Gastroesophageal sphincter (tissue), 4 donors: Measurements from ENCODE around the gene UBR3. TPM values are rescaled to one million over a fixed set of nuclear protein-coding genes. Genes with fewer than 3 reads are reported as not detected.

Source experiments
- ATAC-seq: fragments of 150-250 bp; one replicate; pipeline ENCODE4 v1.9.1; 2016; ENCODE audit warnings: mild to moderate bottlenecking, moderate library complexity
- H3K27ac ChIP-seq, 4 donors: fragments of 200-600 bp; sonication (generic) in 3 of 4; 1 replicate in 3 of 4; 2 replicates in 1 of 4; pipeline ENCODE4 v1.5.1; 2016 to 2019
- H3K27me3 ChIP-seq: fragments of 200-600 bp; sonication (generic); one replicate; pipeline ENCODE4 v1.5.1; 2019
- H3K36me3 ChIP-seq, 2 donors: fragments of 200-600 bp; sonication (generic); one replicate each; pipeline ENCODE4 v1.5.1; 2019; ENCODE audit warnings: control low read depth in 1 of 2
- H3K4me1 ChIP-seq, 3 donors: fragments of 200-600 bp; sonication (generic); 1 replicate in 2 of 3; 2 replicates in 1 of 3; pipeline ENCODE4 v1.5.1; 2016 to 2019; ENCODE audit warnings: control low read depth in 2 of 3
- H3K4me3 ChIP-seq, 2 donors: fragments of 200-600 bp; sonication (generic); one replicate each; pipeline ENCODE4 v1.5.1; 2019; ENCODE audit warnings: mild to moderate bottlenecking in 1 of 2, moderate library complexity in 1 of 2
- H3K9me3 ChIP-seq, 3 donors: fragments of 200-600 bp; sonication (generic); one replicate each; pipeline ENCODE4 v1.5.1; 2017 to 2019; ENCODE audit warnings: control low read depth in 2 of 3
- EP300 ChIP-seq: sonication (generic); formaldehyde crosslinking; IDR thresholded peaks from one replicate; pipeline ENCODE4 v1.6.1; 2017; ENCODE audit warnings: antibody characterized with exemption, mild to moderate bottlenecking
- POLR2A ChIP-seq, 2 donors: fragments of 450-650 bp; IDR thresholded peaks; one replicate each; pipeline ENCODE4 v1.6.1; 2017; ENCODE audit warnings: antibody characterized with exemption in 2 of 2, mild to moderate bottlenecking in 2 of 2, moderate library complexity in 1 of 2
- POLR2AphosphoS5 ChIP-seq: sonication (generic); formaldehyde crosslinking; IDR thresholded peaks from one replicate; pipeline ENCODE4 v1.6.1; 2017; ENCODE audit warnings: antibody characterized with exemption
- WGBS, 2 donors: methylation state at CpG; one replicate each; pipeline ENCODE4 v1.1.5; 2018; ENCODE audit warnings: low coverage in 1 of 2; 5-methylcytosine and 5-hydroxymethylcytosine counted together
- total RNA-seq, 4 donors: library from RNA; depleted of rRNA; stranded (reverse); fragments of >200 nt; gene quantifications; one replicate each; pipeline ENCODE4 v1.1.0, GENCODE V29; 2016
- TF ChIP-seq, protein P1 (sequence below), 4 experiments: fragments of 200-600 bp in 2 of 4; fragments of 450-650 bp in 2 of 4; sonication (generic) in 1 of 4; IDR thresholded peaks; one replicate each; pipeline ENCODE4 v1.5.1; 2017 to 2019; ENCODE audit warnings: antibody characterized with exemption in 4 of 4, mild to moderate bottlenecking in 2 of 4, moderate library complexity in 2 of 4

The UBR3 gene
- total RNA-seq, 4 donors from 2014 or later = 52.9 to 122 (median 66.9) TPM

DNA sequence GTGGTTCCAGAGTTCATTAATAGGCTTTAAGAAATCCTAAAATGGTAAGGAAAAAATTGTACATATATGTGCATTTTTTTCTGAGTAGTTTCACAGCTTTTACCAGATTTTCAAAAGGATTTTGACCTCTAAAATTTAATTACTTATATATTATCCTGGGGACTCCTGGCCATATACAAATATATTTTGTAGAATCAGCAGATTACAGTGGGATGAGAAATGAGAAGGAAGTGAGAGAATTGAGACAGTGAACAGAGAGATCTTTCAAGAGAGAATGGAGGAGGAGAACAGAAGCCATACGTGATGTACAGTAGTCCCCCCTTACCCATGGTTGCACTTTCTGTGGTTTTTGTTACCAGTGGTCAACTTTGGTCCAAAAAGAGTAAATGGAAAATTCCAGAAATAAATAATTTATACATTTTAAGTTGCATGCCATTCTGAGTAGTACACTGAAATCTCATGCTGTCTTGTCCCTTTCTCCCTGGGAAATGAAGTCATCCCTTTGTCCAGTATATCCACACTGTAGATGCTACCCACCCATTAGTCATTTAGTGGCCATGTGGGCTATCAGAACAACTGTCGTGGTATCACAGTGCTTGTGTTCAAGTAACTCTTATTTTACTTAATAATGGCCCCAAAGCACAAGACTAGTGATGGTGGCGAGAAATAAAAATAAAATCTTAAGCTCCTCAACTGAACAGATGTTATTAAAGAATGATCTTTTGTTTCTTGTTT, 220.2 kb downstream of the UBR3 start:
- H3K27me3 ChIP-seq = no peaks in the 10 kb centered on the region
- H3K36me3 ChIP-seq = peaks cover 0 to 29% of the 10 kb centered on the region in 2 donors
- no peaks in the 10 kb centered on the region for H3K4me1 ChIP-seq
- WGBS, 2 donors = 93 to 95% methylated on average over 2 to 3 of the region's 3 CpGs
- H3K4me3 ChIP-seq = no peak overlapping the region
- TF ChIP-seq POLR2AphosphoS5 = no peak
- no peak for TF ChIP-seq EP300
- no peak for TF ChIP-seq POLR2A (IDR thresholded peaks at IDR 0.05)
- TF ChIP-seq, protein P1, sequence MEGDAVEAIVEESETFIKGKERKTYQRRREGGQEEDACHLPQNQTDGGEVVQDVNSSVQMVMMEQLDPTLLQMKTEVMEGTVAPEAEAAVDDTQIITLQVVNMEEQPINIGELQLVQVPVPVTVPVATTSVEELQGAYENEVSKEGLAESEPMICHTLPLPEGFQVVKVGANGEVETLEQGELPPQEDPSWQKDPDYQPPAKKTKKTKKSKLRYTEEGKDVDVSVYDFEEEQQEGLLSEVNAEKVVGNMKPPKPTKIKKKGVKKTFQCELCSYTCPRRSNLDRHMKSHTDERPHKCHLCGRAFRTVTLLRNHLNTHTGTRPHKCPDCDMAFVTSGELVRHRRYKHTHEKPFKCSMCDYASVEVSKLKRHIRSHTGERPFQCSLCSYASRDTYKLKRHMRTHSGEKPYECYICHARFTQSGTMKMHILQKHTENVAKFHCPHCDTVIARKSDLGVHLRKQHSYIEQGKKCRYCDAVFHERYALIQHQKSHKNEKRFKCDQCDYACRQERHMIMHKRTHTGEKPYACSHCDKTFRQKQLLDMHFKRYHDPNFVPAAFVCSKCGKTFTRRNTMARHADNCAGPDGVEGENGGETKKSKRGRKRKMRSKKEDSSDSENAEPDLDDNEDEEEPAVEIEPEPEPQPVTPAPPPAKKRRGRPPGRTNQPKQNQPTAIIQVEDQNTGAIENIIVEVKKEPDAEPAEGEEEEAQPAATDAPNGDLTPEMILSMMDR (IDR thresholded peaks at IDR 0.05) = no peak
- no peak overlapping the region for H3K27ac ChIP-seq
- ATAC-seq = no peak
- H3K9me3 ChIP-seq = no peaks in the 10 kb centered on the region

DNA sequence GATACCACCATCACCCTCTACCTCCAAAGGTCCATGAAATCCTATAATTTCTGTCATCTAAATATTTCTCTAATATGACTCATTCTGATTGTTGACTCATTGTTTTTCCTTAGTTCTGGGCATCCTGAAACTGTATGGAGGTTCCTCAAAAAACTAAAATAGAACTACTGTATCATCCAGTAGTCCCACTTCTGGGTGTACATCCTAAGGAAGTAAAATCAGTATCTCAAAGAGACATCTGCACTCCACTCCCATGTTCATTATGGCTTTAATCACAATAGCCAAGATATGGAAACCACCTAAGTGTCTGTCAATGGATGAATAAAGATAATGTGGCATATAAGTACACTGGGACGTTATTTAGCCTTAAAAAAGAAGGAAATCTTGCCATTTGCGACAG, 224.9 kb downstream of the UBR3 start:
- 94 to 100% methylated on average over 2 of the region's 2 CpGs for WGBS, 2 donors
- ATAC-seq = no peak
- no peak overlapping the region for H3K4me3 ChIP-seq
- peaks cover 0 to 55% of the 10 kb centered on the region in 2 donors for H3K36me3 ChIP-seq
- H3K27me3 ChIP-seq = no peaks in the 10 kb centered on the region
- H3K27ac ChIP-seq = no peak overlapping the region
- no peaks in the 10 kb centered on the region for H3K9me3 ChIP-seq
- no peak for TF ChIP-seq POLR2A (IDR thresholded peaks at IDR 0.05)
- no peak for TF ChIP-seq EP300
- no peaks in the 10 kb centered on the region for H3K4me1 ChIP-seq

DNA sequence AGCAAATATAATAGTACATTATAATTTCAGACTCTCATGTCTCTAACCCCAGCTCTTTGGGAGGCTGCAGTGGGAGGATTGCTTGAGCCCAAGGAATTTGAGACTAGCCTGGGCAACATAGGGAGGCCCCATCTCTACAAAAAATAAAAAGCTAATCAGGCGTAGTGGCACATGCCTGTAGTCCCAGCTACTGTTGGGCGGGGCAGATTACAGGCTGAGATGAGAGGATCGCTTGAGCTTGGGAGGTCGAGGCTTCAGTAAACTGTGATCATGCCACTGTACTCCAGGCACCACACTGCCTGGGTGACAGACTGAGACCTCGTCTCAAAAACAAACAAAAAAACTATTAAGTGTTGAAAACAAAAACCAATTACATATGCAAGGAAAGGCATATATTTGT, 227.7 kb downstream of the UBR3 start:
- WGBS, 2 donors = 86 to 100% methylated on average over 2 to 5 of the region's 5 CpGs

DNA sequence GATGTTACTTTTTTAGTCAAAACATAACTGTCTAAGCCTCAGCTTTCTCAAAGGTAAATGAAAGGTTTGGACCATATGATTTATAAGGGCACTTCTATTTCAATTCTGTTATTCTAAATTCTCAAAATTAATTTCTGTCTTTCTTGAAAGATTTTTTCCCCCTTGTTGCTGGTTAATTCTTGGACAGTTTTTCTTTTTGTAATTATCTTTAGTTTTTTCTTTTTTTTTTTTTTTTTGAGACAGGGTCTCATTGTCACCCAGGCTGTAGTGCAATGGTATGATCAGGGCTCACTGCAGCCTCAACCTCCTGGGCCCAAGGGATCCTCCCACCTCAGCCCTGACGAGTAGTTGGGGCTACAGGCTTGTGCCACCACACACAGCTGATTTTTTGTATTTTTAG, 229.6 kb downstream of the UBR3 start:
- H3K4me1 ChIP-seq = no peaks in the 10 kb centered on the region

More for the DNA sequence above, 227.7 kb downstream of the UBR3 start:
- Histone ChIP-seq H3K4me3 (no peak overlapping the region), H3K9me3 (no peaks in the 10 kb centered on the region), H3K36me3 (peaks cover 0 to 64% of the 10 kb centered on the region in 2 donors), H3K27me3 (no peaks in the 10 kb centered on the region), H3K4me1 (no peaks in the 10 kb centered on the region), H3K27ac (no peak overlapping the region)
- no peak for ATAC-seq
- TF ChIP-seq EP300 = no peak
- TF ChIP-seq, protein P1 (IDR thresholded peaks at IDR 0.05) = no peak
- no peak for TF ChIP-seq POLR2A (IDR thresholded peaks at IDR 0.05)
- TF ChIP-seq POLR2AphosphoS5 = no peak

DNA sequence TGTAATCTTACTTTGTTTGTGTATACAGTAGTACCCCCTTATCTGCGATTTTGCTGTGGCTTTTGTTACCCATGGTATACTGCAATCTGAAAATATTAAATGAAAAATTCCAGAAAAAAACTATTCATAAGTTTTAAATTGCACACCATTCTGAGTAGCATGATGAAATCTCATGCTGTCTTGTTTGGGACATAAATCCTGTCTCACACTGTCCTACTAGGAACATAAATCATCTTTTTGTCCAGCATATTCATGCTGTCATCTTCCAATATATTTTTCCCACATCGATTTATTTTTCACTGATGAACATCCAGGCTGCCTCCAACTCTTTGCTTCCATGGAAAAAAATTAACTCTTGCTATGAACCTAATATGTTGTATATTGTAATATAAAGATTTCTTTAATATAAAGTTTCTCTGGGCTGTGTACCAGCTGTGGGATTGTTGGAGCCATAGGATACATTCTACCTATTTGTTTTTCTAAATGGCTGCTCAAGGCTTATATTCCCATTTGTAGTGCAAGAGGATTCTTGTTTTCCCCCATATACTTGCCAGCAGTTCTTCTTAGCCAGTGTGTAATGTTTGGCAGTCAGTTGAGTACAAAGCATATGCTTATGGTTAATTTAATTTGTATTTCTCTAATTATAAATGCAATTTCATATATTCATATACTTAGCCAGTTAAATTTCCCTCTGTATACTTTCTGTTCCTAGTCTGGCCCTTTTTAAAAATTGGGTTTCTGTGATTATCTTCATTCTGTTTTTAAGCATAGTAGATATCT, 236.4 kb downstream of the UBR3 start:
- no peak for ATAC-seq
- Histone ChIP-seq H3K36me3 (peaks cover 0 to 70% of the 10 kb centered on the region in 2 donors), H3K4me3 (no peak overlapping the region), H3K27ac (no peak overlapping the region), H3K27me3 (no peaks in the 10 kb centered on the region), H3K9me3 (no peaks in the 10 kb centered on the region), H3K4me1 (no peaks in the 10 kb centered on the region)
- 80 to 89% methylated on average over 2 of the region's 2 CpGs for WGBS, 2 donors
- TF ChIP-seq, protein P1 (IDR thresholded peaks at IDR 0.05) = no peak
- TF ChIP-seq POLR2A (IDR thresholded peaks at IDR 0.05) = no peak
- TF ChIP-seq POLR2AphosphoS5 = no peak
- no peak for TF ChIP-seq EP300

More for the DNA sequence above, 229.6 kb downstream of the UBR3 start:
- Histone ChIP-seq H3K4me3 (no peak overlapping the region), H3K9me3 (no peaks in the 10 kb centered on the region), H3K27ac (no peak overlapping the region), H3K27me3 (no peaks in the 10 kb centered on the region), H3K36me3 (peaks cover 0 to 72% of the 10 kb centered on the region in 2 donors)
- no peak for ATAC-seq
- 86 to 100% methylated on average over 1 of the region's 1 CpG for WGBS, 2 donors
- TF ChIP-seq POLR2AphosphoS5 (no peak), EP300 (no peak), POLR2A (IDR thresholded peaks at IDR 0.05) (no peak)
- TF ChIP-seq, protein P1 (IDR thresholded peaks at IDR 0.05) = no peak
